D721Med (cell line): ENCODE results near the gene ECT2L.

Experiments used
- DNase-seq: peaks from one replicate; pipeline ENCODE4 v3.0.0; 2011; ENCODE audit warnings: low spot score; ENCODE audit not compliant: insufficient read length
- FAIRE-seq: peaks from 2 replicates; lab custom pipeline; 2011; peaks lifted over from hg19 to GRCh38; lab: Jason Lieb, UNC
- CTCF ChIP-seq: IDR thresholded peaks from 2 replicates; pipeline ENCODE4 v1.5.1; 2012; ENCODE audit warnings: mild to moderate bottlenecking, control low read depth; ENCODE audit not compliant: insufficient read depth; ENCODE audit errors: missing control alignments

Gene ECT2L

DNA sequence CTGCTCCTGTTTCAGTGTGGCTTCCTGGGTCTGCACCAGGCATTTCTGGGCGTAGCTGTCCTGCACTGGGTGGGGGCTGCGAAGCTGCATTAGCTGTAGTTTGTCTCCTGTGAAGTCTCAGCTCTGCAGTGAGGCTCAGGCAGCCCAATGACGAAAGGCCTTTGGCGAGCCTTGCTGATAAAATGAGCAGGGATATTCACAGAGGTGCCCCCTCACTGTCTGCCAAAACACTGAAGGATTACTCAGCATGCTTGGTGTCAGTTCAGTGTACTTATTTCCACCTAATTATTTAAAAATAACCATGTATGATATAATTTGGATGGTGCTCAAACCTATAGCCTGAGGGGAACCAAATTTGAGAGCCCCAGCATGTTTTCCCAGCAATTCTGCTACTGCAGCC, 73.5 kb downstream of the ECT2L start:
- no peak for FAIRE-seq
- DNase-seq: no peak
- no peak for TF ChIP-seq CTCF

DNA sequence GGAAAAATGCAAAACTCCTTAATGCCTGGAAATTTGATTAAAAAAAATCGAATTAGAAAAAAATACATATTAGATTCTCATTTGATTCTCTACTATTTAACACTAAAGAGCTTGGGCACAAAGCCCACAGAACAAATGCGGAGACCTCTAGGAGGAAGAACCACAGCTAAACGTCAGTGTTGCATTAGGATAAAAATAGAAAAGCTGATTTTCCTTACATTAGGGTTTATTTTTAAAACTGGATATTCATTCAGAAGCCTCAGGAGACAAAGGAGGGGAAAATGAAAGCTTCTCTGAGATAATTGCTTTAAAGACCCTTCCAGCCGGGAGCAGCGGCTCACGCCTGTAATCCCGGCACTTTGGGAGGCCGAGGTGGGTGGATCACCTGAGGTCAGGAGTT, 77.3 kb downstream of the ECT2L start:
- no peak for TF ChIP-seq CTCF
- DNase-seq (no peak), FAIRE-seq (no peak)

DNA sequence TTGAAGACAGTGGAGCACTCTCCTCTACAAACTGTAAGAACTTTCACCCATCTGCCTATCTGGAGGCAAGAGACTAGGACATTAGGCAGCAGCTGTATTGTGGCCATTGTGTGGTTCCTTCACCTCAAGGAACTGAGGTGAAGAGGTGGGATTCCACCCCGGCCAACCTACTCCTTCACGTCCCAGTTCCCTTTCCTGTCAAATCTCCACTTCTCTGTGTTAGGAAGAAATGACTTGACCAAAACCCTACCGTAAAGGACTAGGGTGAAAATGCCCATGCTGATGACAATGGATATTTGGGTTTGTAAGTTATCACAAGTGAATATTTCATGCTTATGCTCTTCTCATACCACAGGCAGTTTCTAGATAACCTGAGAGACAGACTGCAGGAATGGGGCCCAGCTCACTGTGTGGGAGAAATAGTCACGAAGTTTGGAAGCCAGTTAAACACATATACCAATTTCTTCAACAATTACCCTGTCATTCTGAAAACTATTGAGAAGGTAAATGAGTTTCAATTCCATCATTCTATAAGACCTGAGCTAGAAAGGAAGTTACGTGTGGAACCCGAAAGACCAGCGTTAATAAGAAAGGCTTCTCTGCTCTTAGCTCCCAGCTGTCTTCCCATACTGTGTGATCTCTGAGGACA, 86.6 kb downstream of the ECT2L start:
- TF ChIP-seq CTCF: no peak
- FAIRE-seq (no peak), DNase-seq (no peak)

- no peak for TF ChIP-seq CTCF
- no peak for DNase-seq
- FAIRE-seq: no peak
These were observed 89.4 kb downstream of the ECT2L start for GRCh38 chr6:138885156-138885819.

GRCh38 chr6:138891255-138891986, 95.5 kb downstream of the ECT2L start:
- DNase-seq (no peak), FAIRE-seq (no peak)
- no peak for TF ChIP-seq CTCF

DNA sequence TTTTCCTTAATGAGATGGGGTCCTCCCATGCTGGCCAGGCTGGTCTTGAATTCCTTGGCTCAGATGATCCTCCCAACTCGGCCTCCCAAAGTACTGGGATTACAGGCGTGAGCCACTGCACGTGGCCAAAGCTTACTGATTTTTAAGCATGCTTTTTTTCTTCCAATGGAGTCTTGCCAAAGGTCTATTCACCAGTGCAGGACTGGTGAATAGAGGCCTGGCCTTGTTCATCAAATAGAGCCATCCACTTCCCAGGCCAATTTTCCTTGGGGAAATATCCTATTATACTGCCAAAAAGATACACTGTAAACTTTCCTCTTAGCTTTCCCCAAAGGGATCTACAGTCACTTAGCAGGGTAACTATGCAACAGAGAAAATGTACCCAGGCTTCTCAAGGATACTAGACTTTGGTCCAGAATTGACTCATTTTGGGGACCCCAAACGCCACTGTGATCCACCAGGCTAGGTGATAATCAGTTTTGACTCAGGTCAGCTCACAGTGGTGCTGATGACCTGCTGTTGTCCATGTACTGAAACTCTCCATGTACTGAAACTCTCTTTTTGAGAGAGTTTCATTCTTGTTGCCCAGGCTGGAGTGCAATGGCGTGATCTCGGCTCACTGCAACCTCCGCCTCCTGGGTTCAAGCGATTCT, 100.3 kb downstream of the ECT2L start:
- FAIRE-seq (no peak), DNase-seq (no peak)
- TF ChIP-seq CTCF: no peak
